ENCODE data around the gene SIRPB2.

SIRPB2 gene

GRCh38 chr20:1441133-1441532, 50.1 kb downstream of the SIRPB2 start:
- DNase-seq (ENCODE audit: low spot score) = no peak

- peak; percentile 26 for DNase-seq (ENCODE audit: low spot score)
These were observed 51.2 kb downstream of the SIRPB2 start for GRCh38 chr20:1440024-1440423.

- no peak for DNase-seq (ENCODE audit: low spot score)
These were observed 52.9 kb downstream of the SIRPB2 start for GRCh38 chr20:1438361-1438760.

GRCh38 chr20:1437235-1437904, 53.9 kb downstream of the SIRPB2 start:
- peak; percentile 84 for DNase-seq (ENCODE audit: low spot score)

- no peak for DNase-seq (ENCODE audit: low spot score)
These were observed 55.0 kb downstream of the SIRPB2 start for GRCh38 chr20:1436263-1436662.

GRCh38 chr20:1435337-1435699, 55.9 kb downstream of the SIRPB2 start:
- no peak for DNase-seq (ENCODE audit: low spot score)

GRCh38 chr20:1434571-1435336, 56.5 kb downstream of the SIRPB2 start:
- peak; percentile 93 for DNase-seq (ENCODE audit: low spot score)

- no peak for DNase-seq (ENCODE audit: low spot score)
These were observed 60.1 kb downstream of the SIRPB2 start for GRCh38 chr20:1431158-1431557.

GRCh38 chr20:1430004-1430451, 61.2 kb downstream of the SIRPB2 start:
- no peak for DNase-seq (ENCODE audit: low spot score)

GRCh38 chr20:1429143-1429728, 62.0 kb downstream of the SIRPB2 start:
- no peak for DNase-seq (ENCODE audit: low spot score)

GRCh38 chr20:1427457-1428054, 63.7 kb downstream of the SIRPB2 start:
- peak; percentile 23 for DNase-seq (ENCODE audit: low spot score)

- no peak for DNase-seq (ENCODE audit: low spot score)
These were observed 64.9 kb downstream of the SIRPB2 start for GRCh38 chr20:1426231-1426849.

All from SW480 (cell line).